CD4-positive, alpha-beta T cell (primary cell): ENCODE results near the gene SPACA5. TPM values are rescaled to one million over a fixed set of nuclear protein-coding genes. Genes with fewer than 3 reads are reported as not detected.

Experiments
- ATAC-seq: fragments of 200-7000 bp; cut with Tn5 transposase; one replicate; pipeline ENCODE4 v1.10.0; 2022; ENCODE audit warnings: mild to moderate bottlenecking; ENCODE audit not compliant: poor library complexity
- CTCF ChIA-PET: fragments of 350-600 bp; sonication (Branson Sonifier 250); formaldehyde crosslinking; loops from one replicate; lab custom pipeline; 2021; ENCODE audit warnings: antibody characterized with exemption, inconsistent platforms; lab: Charles Lee
- POLR2A ChIA-PET: fragments of 350-600 bp; sonication (Branson Sonifier 250); formaldehyde crosslinking; loops from one replicate; lab custom pipeline; 2021; ENCODE audit warnings: antibody characterized with exemption, inconsistent platforms; lab: Charles Lee
- DNase-seq, 14 experiments: peaks; one replicate each; pipeline ENCODE4 v3.0.0-alpha.2; 2013 to 2020; ENCODE audit warnings: mixed read lengths in 2 of 14
- H3K27ac ChIP-seq, 2 donors: one replicate each; pipeline versions ENCODE4 v1.5.1 to v1.7.0; 2013; ENCODE audit warnings: low read length in 2 of 2, low read depth in 1 of 2, mild to moderate bottlenecking in 1 of 2
- H3K27me3 ChIP-seq, 2 experiments: 1 replicate in 1 of 2; 2 replicates in 1 of 2; pipeline versions ENCODE4 v1.6.1 to v1.7.0; 2013; ENCODE audit warnings: low read length in 2 of 2, control low read depth in 1 of 2, mild to moderate bottlenecking in 1 of 2, moderate library complexity in 1 of 2; ENCODE audit not compliant: insufficient read depth in 2 of 2, control insufficient read depth in 1 of 2
- H3K36me3 ChIP-seq: one replicate; pipeline ENCODE4 v1.6.1; 2013; ENCODE audit warnings: low read length, control low read depth; ENCODE audit not compliant: insufficient read depth
- H3K4me1 ChIP-seq: one replicate; pipeline ENCODE4 v1.6.1; 2013; ENCODE audit warnings: low read length, control low read depth; ENCODE audit not compliant: insufficient read depth
- H3K4me3 ChIP-seq: one replicate; pipeline ENCODE4 v1.5.1; 2013; ENCODE audit warnings: mild to moderate bottlenecking, low read length, moderate library complexity
- H3K9me3 ChIP-seq, 2 experiments: 1 replicate in 1 of 2; 2 replicates in 1 of 2; pipeline versions ENCODE4 v1.6.1 to v1.7.0; 2013; ENCODE audit warnings: low read length in 2 of 2, mild to moderate bottlenecking in 2 of 2, control low read depth in 1 of 2, moderate library complexity in 1 of 2; ENCODE audit not compliant: control insufficient read depth in 1 of 2, insufficient read depth in 1 of 2
- H3K27ac Mint-ChIP-seq: one replicate; pipeline ENCODE4 v1.8.0; 2020; ENCODE audit warnings: mixed read lengths
- H3K27me3 Mint-ChIP-seq: one replicate; pipeline ENCODE4 v1.8.0; 2021; ENCODE audit warnings: mixed read lengths
- H3K36me3 Mint-ChIP-seq: one replicate; pipeline ENCODE4 v1.8.0; 2021; ENCODE audit warnings: low read depth, mixed read lengths
- H3K4me1 Mint-ChIP-seq: one replicate; pipeline ENCODE4 v1.8.0; 2021; ENCODE audit warnings: low read depth, mixed read lengths
- H3K4me3 Mint-ChIP-seq: one replicate; pipeline ENCODE4 v1.8.0; 2020; ENCODE audit warnings: mild to moderate bottlenecking, mixed read lengths
- H3K9me3 Mint-ChIP-seq: one replicate; pipeline ENCODE4 v1.8.0; 2020; ENCODE audit warnings: mixed read lengths
- intact Hi-C, 2 experiments: fragments of 100-400 bp; cut with DNase I in 1 of 2; cut with micrococcal nuclease in 1 of 2; formaldehyde crosslinking; loops; one replicate each; pipeline versions ENCODE4 v1.15.1 to v1.9.0; 2023 to 2025; cut with DNase I, micrococcal nuclease
- total RNA-seq, 174 experiments: library from RNA in 2 of 174; stranded (reverse) in 2 of 174; gene quantifications; one replicate each; pipeline ENCODE4 v1.2.3 and lab custom pipeline; 2021 to 2026
- TF ChIP-seq, protein P1 (sequence below): fragments of 200-600 bp; IDR thresholded peaks from one replicate; pipeline ENCODE4 v1.8.0; 2022; ENCODE audit warnings: antibody characterized with exemption, mild to moderate bottlenecking

The SPACA5 gene
- total RNA-seq, 2 experiments from 2014 or later, result not detected

DNA sequence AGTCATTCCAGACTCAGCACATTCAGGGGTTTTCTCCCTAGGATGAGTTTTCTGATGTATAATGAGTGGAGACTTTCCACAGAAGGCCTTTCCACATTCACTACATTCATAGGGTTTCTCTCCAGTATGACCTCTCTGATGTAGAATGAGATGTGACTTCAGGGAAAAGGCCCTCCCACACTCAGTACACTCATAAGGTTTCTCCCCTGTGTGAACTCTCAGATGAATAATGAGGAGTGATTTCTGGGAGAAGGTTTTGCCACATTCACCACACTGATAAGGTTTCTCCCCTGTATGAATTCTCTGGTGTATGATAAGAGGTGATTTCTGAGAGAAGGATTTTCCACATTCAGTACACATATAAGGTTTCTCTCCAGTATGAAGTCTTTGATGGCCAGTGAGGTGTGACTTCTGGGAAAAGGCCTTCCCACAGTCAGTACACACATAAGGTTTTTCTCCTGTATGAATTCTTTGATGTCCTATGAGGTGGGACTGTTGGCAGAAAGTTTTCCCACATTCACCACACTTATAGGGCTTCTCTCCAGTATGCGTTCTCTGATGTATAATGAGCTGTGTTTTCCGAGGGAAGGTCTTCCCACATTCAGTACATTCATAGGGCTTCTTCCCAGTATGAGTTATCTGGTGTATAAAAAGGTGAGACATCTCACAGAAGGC lies 52.0 kb downstream of the SPACA5 start:
- TF ChIP-seq, protein P1, sequence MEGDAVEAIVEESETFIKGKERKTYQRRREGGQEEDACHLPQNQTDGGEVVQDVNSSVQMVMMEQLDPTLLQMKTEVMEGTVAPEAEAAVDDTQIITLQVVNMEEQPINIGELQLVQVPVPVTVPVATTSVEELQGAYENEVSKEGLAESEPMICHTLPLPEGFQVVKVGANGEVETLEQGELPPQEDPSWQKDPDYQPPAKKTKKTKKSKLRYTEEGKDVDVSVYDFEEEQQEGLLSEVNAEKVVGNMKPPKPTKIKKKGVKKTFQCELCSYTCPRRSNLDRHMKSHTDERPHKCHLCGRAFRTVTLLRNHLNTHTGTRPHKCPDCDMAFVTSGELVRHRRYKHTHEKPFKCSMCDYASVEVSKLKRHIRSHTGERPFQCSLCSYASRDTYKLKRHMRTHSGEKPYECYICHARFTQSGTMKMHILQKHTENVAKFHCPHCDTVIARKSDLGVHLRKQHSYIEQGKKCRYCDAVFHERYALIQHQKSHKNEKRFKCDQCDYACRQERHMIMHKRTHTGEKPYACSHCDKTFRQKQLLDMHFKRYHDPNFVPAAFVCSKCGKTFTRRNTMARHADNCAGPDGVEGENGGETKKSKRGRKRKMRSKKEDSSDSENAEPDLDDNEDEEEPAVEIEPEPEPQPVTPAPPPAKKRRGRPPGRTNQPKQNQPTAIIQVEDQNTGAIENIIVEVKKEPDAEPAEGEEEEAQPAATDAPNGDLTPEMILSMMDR, result no peak
- intact Hi-C loops, result no loop called here
- no peak for ATAC-seq
- Histone ChIP-seq H3K9me3 (peaks cover 0 to 12% of the 10 kb centered on the region in 2 experiments), H3K27ac (no peak overlapping the region), H3K4me3 (no peak overlapping the region), H3K36me3 (peaks cover 30% of the 10 kb centered on the region), H3K27me3 (no peaks in the 10 kb centered on the region), H3K4me1 (no peaks in the 10 kb centered on the region)
- ChIA-PET CTCF (no interaction called here), POLR2A (no interaction called here)
- Mint-ChIP-seq H3K4me1 (no peaks in the 10 kb centered on the region), H3K27ac (no peak overlapping the region), H3K9me3 (peaks cover 4% of the 10 kb centered on the region), H3K36me3 (peaks cover 48% of the 10 kb centered on the region), H3K4me3 (no peak overlapping the region), H3K27me3 (no peaks in the 10 kb centered on the region)
- no peak for DNase-seq

DNA sequence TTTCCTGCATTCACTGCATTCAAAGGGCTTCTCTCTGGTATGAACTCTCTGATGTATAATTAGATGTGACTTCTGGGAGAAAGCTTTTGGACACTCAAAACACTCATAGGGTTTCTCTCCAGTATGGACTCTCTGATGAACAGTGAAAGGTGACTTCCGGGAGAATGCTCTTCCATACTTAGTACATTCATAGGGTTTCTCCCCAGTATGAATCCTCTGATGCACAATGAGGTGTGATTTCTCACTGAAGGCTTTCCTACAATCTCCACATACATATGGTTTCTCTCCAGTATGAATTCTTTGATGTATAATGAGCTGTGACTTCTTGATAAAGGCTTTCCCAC lies 52.5 kb downstream of the SPACA5 start:
- ChIA-PET CTCF (no interaction called here), POLR2A (no interaction called here)
- peaks cover 0 to 12% of the 10 kb centered on the region in 2 experiments for H3K9me3 ChIP-seq
- H3K27me3 ChIP-seq, result no peaks in the 10 kb centered on the region
- H3K4me3 ChIP-seq, result no peak overlapping the region
- Mint-ChIP-seq H3K4me3 (no peak overlapping the region), H3K9me3 (peaks cover 4% of the 10 kb centered on the region), H3K27me3 (no peaks in the 10 kb centered on the region), H3K4me1 (no peaks in the 10 kb centered on the region), H3K27ac (no peak overlapping the region), H3K36me3 (peaks cover 48% of the 10 kb centered on the region)
- TF ChIP-seq, protein P1, result no peak
- peaks cover 30% of the 10 kb centered on the region for H3K36me3 ChIP-seq
- no peaks in the 10 kb centered on the region for H3K4me1 ChIP-seq
- ATAC-seq (no peak), DNase-seq (no peak)
- intact Hi-C loops, result no loop called here
- no peak overlapping the region for H3K27ac ChIP-seq

Other genes starting within 250 kb of the SPACA5 start
- gene ZNF81, start 170.1 kb upstream of the SPACA5 start, total RNA-seq, result 1 to 10 TPM; 5.1 to 5.7 TPM
- 1 to 10 TPM; 4.8 to 5.0 TPM for gene ZNF182, start 3.0 kb upstream of the SPACA5 start, total RNA-seq
- gene ZNF630, start 64.7 kb downstream of the SPACA5 start, total RNA-seq, result 1 to 10 TPM; 1.2 to 1.9 TPM
- gene SPACA5B, start 123.6 kb downstream of the SPACA5 start, total RNA-seq, result not detected
- not detected for gene SSX5, start 189.8 kb downstream of the SPACA5 start, total RNA-seq
- not detected for gene SSX1, start 248.4 kb downstream of the SPACA5 start, total RNA-seq